Body of pancreas (tissue), 4 donors: Measurements from ENCODE around the gene LRRC7. TPM values are rescaled to one million over a fixed set of nuclear protein-coding genes. Genes with fewer than 3 reads are reported as not detected.

Experiments used
- ATAC-seq: fragments of 150-250 bp; one replicate; pipeline ENCODE4 v1.9.1; 2016
- DNase-seq, 4 donors: peaks; one replicate each; pipeline ENCODE4 v3.0.0-alpha.2; 2019
- H3K27ac ChIP-seq, 4 donors: fragments of 200-600 bp; sonication (generic); 1 replicate in 3 of 4; 2 replicates in 1 of 4; pipeline versions ENCODE4 v1.5.1 to v1.6.1; 2016 to 2019; ENCODE audit warnings: mild to moderate bottlenecking in 1 of 4, mixed read lengths in 1 of 4, moderate library complexity in 1 of 4
- H3K27me3 ChIP-seq, 2 donors: fragments of 200-600 bp; sonication (generic); one replicate each; pipeline ENCODE4 v1.6.0; 2016; ENCODE audit warnings: mild to moderate bottlenecking in 1 of 2
- H3K36me3 ChIP-seq, 2 donors: fragments of 200-600 bp; sonication (generic); replicated peaks in 1 of 2; 2 replicates each; pipeline ENCODE4 v1.5.1; 2016; ENCODE audit warnings: low read depth in 2 of 2; ENCODE audit not compliant: insufficient read depth in 1 of 2
- H3K4me1 ChIP-seq: fragments of 200-600 bp; sonication (generic); one replicate; pipeline ENCODE4 v1.6.0; 2016
- H3K4me3 ChIP-seq, 2 donors: fragments of 200-600 bp; sonication (generic); 1 replicate in 1 of 2; 2 replicates in 1 of 2; pipeline ENCODE4 v1.5.1; 2016 to 2019
- H3K9me3 ChIP-seq, 3 donors: fragments of 200-600 bp; sonication (generic); 1 replicate in 2 of 3; 2 replicates in 1 of 3; pipeline ENCODE4 v1.5.1; 2016
- CTCF ChIP-seq, 7 experiments: fragments of 450-650 bp in 4 of 7; fragments of 200-600 bp in 3 of 7; sonication (generic) in 3 of 7; IDR thresholded peaks; one replicate each; pipeline ENCODE4 v1.5.1; 2016 to 2019; ENCODE audit warnings: antibody characterized with exemption in 7 of 7
- POLR2A ChIP-seq, 3 donors: fragments of 450-650 bp; IDR thresholded peaks; one replicate each; pipeline ENCODE4 v1.6.1; 2016; ENCODE audit warnings: antibody characterized with exemption in 3 of 3, mild to moderate bottlenecking in 2 of 3
- WGBS, 2 donors: methylation state at CpG; one replicate each; pipeline ENCODE4 v1.1.5; 2017; 5-methylcytosine and 5-hydroxymethylcytosine counted together
- intact Hi-C: fragments of 100-400 bp; cut with DNase I; formaldehyde crosslinking; loops from one replicate; pipeline ENCODE4 v1.15.1; 2023
- total RNA-seq, 2 donors: library from RNA; depleted of rRNA; stranded (reverse); fragments of >200 nt; gene quantifications; one replicate each; pipeline ENCODE4 v1.1.0, GENCODE V29; 2016

The LRRC7 gene
- total RNA-seq, 2 donors from 2014 or later, result 1.3 to 2.6 TPM

GRCh38 chr1:69776555-69776954 is 208.8 kb downstream of the LRRC7 start:
- H3K9me3 ChIP-seq, result no peaks in the 10 kb centered on the region
- intact Hi-C loops, result no loop called here
- no peaks in the 10 kb centered on the region for H3K4me1 ChIP-seq
- no peak for ATAC-seq
- DNase-seq, result no peak
- H3K4me3 ChIP-seq, result no peak overlapping the region
- no peak for TF ChIP-seq POLR2A (IDR thresholded peaks at IDR 0.05)
- TF ChIP-seq CTCF (IDR thresholded peaks at IDR 0.05), result no peak
- no peaks in the 10 kb centered on the region for H3K36me3 ChIP-seq
- H3K27ac ChIP-seq, result no peak overlapping the region
- no peaks in the 10 kb centered on the region for H3K27me3 ChIP-seq
- 29 to 37% methylated on average over 1 of the region's 1 CpG for WGBS, 2 donors

DNA sequence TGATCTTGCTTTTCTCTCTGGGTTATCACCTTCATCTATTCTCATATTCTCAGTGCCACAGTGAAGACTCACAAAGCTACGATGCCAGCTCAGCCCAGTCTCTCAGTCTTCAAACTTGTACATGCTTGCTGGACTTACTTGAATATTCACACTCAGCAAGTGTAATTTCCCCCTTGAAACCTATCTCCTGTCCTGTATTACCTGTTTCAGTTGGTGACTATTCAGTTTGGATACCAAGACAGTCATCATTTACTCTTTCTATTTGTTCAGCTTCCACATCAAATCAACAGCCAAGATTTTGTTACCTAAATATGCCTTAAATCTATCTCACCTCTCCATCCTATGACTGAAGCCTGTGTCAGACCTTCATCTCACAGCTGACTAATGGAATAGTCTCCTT is 209.7 kb downstream of the LRRC7 start:
- no peaks in the 10 kb centered on the region for H3K9me3 ChIP-seq
- DNase-seq, result no peak
- H3K27ac ChIP-seq, result no peak overlapping the region
- TF ChIP-seq CTCF (IDR thresholded peaks at IDR 0.05), result no peak
- TF ChIP-seq POLR2A (IDR thresholded peaks at IDR 0.05), result no peak
- no peaks in the 10 kb centered on the region for H3K4me1 ChIP-seq
- no peaks in the 10 kb centered on the region for H3K36me3 ChIP-seq
- 63 to 67% methylated on average over 1 of the region's 1 CpG for WGBS, 2 donors
- intact Hi-C loops, result no loop called here
- no peaks in the 10 kb centered on the region for H3K27me3 ChIP-seq
- ATAC-seq, result no peak
- no peak overlapping the region for H3K4me3 ChIP-seq

- intact Hi-C loops, result no loop called here
- H3K4me3 ChIP-seq, result no peak overlapping the region
- H3K9me3 ChIP-seq, result no peaks in the 10 kb centered on the region
- ATAC-seq (no peak), DNase-seq (no peak)
- no peak overlapping the region for H3K27ac ChIP-seq
- no peaks in the 10 kb centered on the region for H3K27me3 ChIP-seq
- no peaks in the 10 kb centered on the region for H3K4me1 ChIP-seq
- TF ChIP-seq CTCF (IDR thresholded peaks at IDR 0.05) (no peak), POLR2A (IDR thresholded peaks at IDR 0.05) (no peak)
- no peaks in the 10 kb centered on the region for H3K36me3 ChIP-seq
Measured at GRCh38 chr1:69777971-69778370, 210.2 kb downstream of the LRRC7 start.

- ATAC-seq (no peak), DNase-seq (no peak)
- Histone ChIP-seq H3K9me3 (no peaks in the 10 kb centered on the region), H3K4me1 (no peaks in the 10 kb centered on the region), H3K4me3 (no peak overlapping the region), H3K27ac (no peak overlapping the region), H3K36me3 (no peaks in the 10 kb centered on the region), H3K27me3 (no peaks in the 10 kb centered on the region)
- TF ChIP-seq POLR2A (IDR thresholded peaks at IDR 0.05), result no peak
- no peak for TF ChIP-seq CTCF (IDR thresholded peaks at IDR 0.05)
- 63 to 69% methylated on average over 5 of the region's 5 CpGs for WGBS, 2 donors
- intact Hi-C loops, result no loop called here
Measured at GRCh38 chr1:69787151-69787550, 219.4 kb downstream of the LRRC7 start.

GRCh38 chr1:69791311-69791710 is 223.6 kb downstream of the LRRC7 start:
- Histone ChIP-seq H3K36me3 (no peaks in the 10 kb centered on the region), H3K4me1 (no peaks in the 10 kb centered on the region), H3K27me3 (no peaks in the 10 kb centered on the region), H3K9me3 (no peaks in the 10 kb centered on the region), H3K27ac (no peak overlapping the region), H3K4me3 (no peak overlapping the region)
- DNase-seq, result no peak
- intact Hi-C loops, result no loop called here
- 26 to 43% methylated on average over 1 of the region's 1 CpG for WGBS, 2 donors
- no peak for ATAC-seq
- TF ChIP-seq CTCF (IDR thresholded peaks at IDR 0.05), result no peak
- TF ChIP-seq POLR2A (IDR thresholded peaks at IDR 0.05), result no peak
